ENCODE results near the gene ADGRA1.

The ADGRA1 gene

DNA sequence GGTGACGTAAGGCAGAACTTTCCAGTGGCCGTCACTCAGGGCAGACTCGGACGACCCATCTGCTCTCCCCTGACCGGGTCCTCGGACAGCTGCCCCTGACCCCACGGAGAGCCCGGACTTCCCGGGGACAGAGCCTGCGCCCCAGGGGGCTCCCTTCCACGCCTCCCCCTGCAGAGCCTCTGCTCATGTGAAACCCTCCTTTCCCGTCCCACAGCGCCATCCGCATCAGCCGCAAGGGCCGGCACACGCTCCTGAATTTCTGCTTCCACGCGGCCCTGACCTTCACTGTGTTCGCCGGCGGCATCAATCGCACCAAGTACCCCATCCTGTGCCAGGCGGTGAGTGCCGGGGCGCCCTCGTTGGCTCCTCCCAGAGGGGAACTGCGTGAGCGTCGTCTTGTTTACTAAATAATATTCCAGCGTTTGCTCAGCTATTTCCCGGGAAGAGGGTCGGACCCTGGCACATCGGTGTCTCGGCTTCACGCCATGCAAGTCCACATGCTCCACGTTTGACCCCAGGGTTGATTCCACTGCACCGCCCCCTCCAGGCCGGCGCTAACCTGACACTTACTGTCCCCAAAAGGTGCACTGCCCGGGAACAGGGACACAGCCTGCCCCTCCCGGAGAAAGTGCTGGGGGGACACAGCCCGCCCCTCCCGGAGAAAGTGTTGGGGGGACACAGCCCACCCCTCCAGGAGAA is 10.9 kb downstream of the ADGRA1 start:
- no peak for DNase-seq (ENCODE audit: low read depth)
- no peak overlapping the region for H3K4me3 ChIP-seq (ENCODE audit: low read depth, low read length)
- TF ChIP-seq, protein P1, sequence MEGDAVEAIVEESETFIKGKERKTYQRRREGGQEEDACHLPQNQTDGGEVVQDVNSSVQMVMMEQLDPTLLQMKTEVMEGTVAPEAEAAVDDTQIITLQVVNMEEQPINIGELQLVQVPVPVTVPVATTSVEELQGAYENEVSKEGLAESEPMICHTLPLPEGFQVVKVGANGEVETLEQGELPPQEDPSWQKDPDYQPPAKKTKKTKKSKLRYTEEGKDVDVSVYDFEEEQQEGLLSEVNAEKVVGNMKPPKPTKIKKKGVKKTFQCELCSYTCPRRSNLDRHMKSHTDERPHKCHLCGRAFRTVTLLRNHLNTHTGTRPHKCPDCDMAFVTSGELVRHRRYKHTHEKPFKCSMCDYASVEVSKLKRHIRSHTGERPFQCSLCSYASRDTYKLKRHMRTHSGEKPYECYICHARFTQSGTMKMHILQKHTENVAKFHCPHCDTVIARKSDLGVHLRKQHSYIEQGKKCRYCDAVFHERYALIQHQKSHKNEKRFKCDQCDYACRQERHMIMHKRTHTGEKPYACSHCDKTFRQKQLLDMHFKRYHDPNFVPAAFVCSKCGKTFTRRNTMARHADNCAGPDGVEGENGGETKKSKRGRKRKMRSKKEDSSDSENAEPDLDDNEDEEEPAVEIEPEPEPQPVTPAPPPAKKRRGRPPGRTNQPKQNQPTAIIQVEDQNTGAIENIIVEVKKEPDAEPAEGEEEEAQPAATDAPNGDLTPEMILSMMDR (IDR thresholded peaks at IDR 0.05; ENCODE audit: insufficient read depth, low read depth, low read length, missing control alignments) = no peak

DNA sequence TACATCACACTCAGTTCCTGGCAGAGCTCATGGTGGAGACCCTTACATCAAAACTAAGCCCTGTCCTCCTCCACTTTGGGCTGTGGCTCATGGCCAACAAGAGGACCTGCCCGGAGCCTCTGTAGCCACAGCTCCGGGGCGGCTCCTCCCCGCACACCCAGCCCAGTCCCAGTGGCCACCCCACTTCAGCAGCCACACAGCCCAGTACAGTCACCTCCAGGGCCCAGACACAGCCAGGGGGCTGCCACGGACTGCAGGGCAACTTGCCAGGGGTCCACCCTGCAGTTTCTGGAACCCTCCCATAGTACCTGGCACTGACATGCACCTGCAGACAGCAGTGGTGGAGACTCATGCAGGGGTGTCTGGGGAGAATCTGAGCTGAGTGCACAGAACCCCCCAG is 11.8 kb downstream of the ADGRA1 start:
- no peak for DNase-seq (ENCODE audit: low read depth)
- TF ChIP-seq, protein P1 (IDR thresholded peaks at IDR 0.05; ENCODE audit: insufficient read depth, low read depth, low read length, missing control alignments) = no peak

DNA sequence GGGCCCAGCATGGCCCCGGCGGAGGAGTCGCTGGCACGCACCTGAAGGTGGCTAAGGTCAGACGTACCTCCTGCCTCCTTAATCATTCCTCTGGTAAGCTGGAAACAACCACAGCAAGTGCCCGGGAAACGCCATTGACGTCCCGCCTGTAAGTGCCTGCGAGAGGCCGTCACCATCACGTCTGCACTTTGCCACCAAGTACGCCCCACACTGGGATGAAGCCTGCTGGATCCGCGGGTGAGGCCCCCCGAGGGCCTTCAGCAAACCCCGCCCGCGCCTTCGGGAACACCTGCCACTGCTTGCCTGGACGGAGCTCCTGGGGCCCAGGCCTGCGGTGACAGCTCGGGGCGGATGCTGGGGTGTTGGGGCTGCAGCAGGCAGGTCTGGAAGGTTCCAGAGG is 12.5 kb downstream of the ADGRA1 start:
- no peak for DNase-seq (ENCODE audit: low read depth)
- TF ChIP-seq, protein P1 (IDR thresholded peaks at IDR 0.05; ENCODE audit: insufficient read depth, low read depth, low read length, missing control alignments) = no peak
- H3K4me3 ChIP-seq (ENCODE audit: low read depth, low read length) = no peak overlapping the region

More for the DNA sequence above, 11.8 kb downstream of the ADGRA1 start:
- no peak overlapping the region for H3K4me3 ChIP-seq (ENCODE audit: low read depth, low read length)

DNA sequence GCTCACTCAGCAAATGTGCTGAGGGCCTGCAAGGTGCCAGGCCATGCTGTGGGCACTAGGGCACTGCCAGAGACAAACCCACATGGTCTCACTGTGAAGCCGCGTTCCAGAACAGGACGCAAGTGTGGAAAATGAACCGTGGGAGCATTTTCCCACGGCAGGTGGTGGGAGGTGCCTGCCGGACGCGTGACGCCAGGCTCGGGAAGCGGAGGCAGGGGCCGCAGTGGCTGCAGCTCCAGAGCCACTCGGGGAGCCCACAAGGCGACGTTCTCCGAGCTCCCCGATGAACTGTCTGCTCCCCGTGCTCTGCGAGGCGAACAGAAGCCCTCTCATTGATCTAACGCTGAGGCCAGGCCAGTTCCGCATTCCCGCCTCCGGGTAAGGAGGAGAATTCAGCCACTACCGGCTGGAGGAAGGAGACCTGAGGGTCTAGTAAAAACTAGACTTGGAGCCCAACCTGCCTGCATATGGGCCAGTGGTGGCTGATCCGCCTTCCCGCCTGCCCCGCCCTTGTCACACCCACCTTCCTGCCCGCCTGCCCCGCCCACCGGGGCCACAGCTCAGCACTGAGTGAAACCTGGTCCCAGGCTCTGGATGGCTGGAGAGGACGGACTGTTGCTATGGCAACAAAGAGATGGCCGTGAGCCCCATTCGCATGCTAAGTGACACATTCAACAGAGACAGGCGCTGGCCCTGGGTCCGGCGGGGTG is 13.1 kb downstream of the ADGRA1 start:
- DNase-seq (ENCODE audit: low read depth) = no peak
- TF ChIP-seq, protein P1 (IDR thresholded peaks at IDR 0.05; ENCODE audit: insufficient read depth, low read depth, low read length, missing control alignments) = no peak
- no peak overlapping the region for H3K4me3 ChIP-seq (ENCODE audit: low read depth, low read length)

DNA sequence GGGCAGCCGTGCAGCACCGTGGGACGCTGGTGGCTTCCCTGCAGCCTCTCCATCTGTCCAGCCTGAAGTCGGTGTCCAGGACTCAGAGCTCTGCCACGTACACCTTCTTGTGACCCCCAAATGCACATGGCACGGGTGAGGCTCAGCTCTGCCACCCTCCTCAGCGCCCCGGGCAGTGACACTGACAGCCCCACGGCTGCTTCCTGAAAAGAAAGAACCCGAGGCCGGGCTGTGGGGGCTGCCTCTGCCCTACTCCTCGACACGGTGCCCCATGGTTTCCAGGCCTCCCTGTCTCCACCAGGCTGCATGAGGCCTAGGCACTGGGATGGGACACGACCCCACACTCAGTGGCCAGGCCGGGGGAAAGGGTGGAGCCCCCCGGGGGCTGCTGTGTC is 13.7 kb downstream of the ADGRA1 start:
- no peak overlapping the region for H3K4me3 ChIP-seq (ENCODE audit: low read depth, low read length)

DNA sequence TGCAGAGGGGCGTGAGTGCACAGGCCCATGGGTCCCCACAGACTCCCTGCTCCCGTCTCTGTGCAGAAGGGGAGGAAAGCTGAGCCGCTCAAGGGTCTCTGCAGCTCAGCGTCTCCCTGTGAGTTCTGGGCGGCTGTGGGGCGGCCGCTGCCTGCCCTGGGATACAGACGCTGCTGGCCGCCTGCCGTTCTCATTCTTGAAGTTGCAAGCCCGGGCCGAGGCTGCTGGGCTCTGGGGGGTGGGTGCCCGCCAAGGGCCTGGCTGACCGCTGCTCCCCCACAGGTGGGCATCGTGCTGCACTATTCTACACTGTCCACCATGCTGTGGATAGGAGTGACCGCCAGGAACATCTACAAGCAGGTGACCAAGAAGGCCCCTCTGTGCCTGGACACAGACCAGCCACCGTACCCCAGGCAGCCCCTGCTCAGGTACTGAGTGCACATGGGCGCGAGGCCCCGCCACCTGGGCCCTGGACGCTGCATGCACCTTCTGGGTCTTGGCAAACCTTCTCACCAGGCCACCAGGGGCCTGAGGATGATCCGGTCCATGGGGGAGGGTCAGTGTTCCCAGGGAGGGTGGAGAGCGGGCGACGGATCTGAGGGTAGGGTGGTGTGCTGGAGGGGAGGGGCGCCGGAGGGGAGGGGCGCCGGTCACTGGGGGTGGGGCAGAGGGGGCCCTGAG is 14.8 kb downstream of the ADGRA1 start:
- H3K4me3 ChIP-seq (ENCODE audit: low read depth, low read length) = no peak overlapping the region
- TF ChIP-seq, protein P1 (IDR thresholded peaks at IDR 0.05; ENCODE audit: insufficient read depth, low read depth, low read length, missing control alignments) = no peak
- DNase-seq (ENCODE audit: low read depth) = no peak

More for the DNA sequence above, 13.7 kb downstream of the ADGRA1 start:
- TF ChIP-seq, protein P1 (IDR thresholded peaks at IDR 0.05; ENCODE audit: insufficient read depth, low read depth, low read length, missing control alignments) = no peak
- no peak for DNase-seq (ENCODE audit: low read depth)
